ENCODE results near the gene TMEM40. TPM values are rescaled to one million over a fixed set of nuclear protein-coding genes. Genes with fewer than 3 reads are reported as not detected.

TMEM40 gene, protein sequence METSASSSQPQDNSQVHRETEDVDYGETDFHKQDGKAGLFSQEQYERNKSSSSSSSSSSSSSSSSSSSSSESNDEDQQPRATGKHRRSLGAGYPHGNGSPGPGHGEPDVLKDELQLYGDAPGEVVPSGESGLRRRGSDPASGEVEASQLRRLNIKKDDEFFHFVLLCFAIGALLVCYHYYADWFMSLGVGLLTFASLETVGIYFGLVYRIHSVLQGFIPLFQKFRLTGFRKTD
- 2.3 TPM for total RNA-seq
- polyA plus RNA-seq, result 7.0 TPM

- Histone ChIP-seq H3K4me3 (ENCODE audit: low read depth, low read length) (no peak within 1 kb of the TSS), H3K36me3 (ENCODE audit: insufficient read depth) (no peaks in the 10 kb centered on the region), H3K4me1 (ENCODE audit: insufficient read depth) (no peaks in the 10 kb centered on the region), H3K27ac (ENCODE audit: low read depth) (peak within 1 kb of the TSS; percentile 87)
- peak; percentile 74 for DNase-seq (ENCODE audit: extremely low spot score)
- WGBS, result 84% methylated on average over 10 of the region's 10 CpGs
Observed at GRCh38 chr3:12759097-12759679, at the start of gene TMEM40. Gene TMEM40 (minus strand): TSS chr3:12759259. CDS start chr3:12749832, 9,427 bp downstream.

GRCh38 chr3:12808587-12808986, 49.5 kb upstream of the TMEM40 start:
- H3K4me3 ChIP-seq (ENCODE audit: low read depth, low read length), result no peak overlapping the region
- WGBS, result 79% methylated on average over 2 of the region's 2 CpGs
- H3K36me3 ChIP-seq (ENCODE audit: insufficient read depth), result no peaks in the 10 kb centered on the region
- H3K4me1 ChIP-seq (ENCODE audit: insufficient read depth), result no peaks in the 10 kb centered on the region
- no peak for DNase-seq (ENCODE audit: extremely low spot score)
- no peak overlapping the region for H3K27ac ChIP-seq (ENCODE audit: low read depth)

- no peaks in the 10 kb centered on the region for H3K4me1 ChIP-seq (ENCODE audit: insufficient read depth)
- H3K4me3 ChIP-seq (ENCODE audit: low read depth, low read length), result no peak overlapping the region
- no peak for DNase-seq (ENCODE audit: extremely low spot score)
- no peak overlapping the region for H3K27ac ChIP-seq (ENCODE audit: low read depth)
- WGBS, result 83% methylated on average over 7 of the region's 7 CpGs
- H3K36me3 ChIP-seq (ENCODE audit: insufficient read depth), result no peaks in the 10 kb centered on the region
Observed at GRCh38 chr3:12807601-12808359, 48.7 kb upstream of the TMEM40 start.

DNA sequence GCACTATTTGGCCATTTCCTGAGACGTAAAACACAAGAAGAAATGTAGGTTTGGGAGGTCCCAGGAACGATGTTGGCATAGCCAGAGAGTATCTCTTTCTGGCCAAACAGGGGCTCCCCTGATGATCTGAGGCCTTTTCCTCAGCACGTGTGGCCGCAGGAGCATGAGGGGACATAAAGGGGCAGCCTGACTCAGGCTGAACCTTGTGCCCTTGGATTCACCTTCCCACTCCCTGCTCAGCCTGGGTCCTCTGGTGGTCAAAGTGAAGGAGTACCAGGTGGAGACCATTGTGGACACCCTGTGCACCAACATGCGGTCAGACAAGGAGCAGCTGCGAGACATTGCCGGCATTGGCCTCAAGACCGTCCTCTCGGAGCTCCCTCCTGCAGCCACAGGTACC, 48.0 kb upstream of the TMEM40 start:
- no peak overlapping the region for H3K4me3 ChIP-seq (ENCODE audit: low read depth, low read length)
- 93% methylated on average over 9 of the region's 9 CpGs for WGBS
- DNase-seq (ENCODE audit: extremely low spot score), result no peak
- H3K36me3 ChIP-seq (ENCODE audit: insufficient read depth), result no peaks in the 10 kb centered on the region
- no peaks in the 10 kb centered on the region for H3K4me1 ChIP-seq (ENCODE audit: insufficient read depth)
- H3K27ac ChIP-seq (ENCODE audit: low read depth), result no peak overlapping the region

GRCh38 chr3:12803371-12803770, 44.3 kb upstream of the TMEM40 start:
- no peaks in the 10 kb centered on the region for H3K36me3 ChIP-seq (ENCODE audit: insufficient read depth)
- no peak overlapping the region for H3K4me3 ChIP-seq (ENCODE audit: low read depth, low read length)
- no peaks in the 10 kb centered on the region for H3K4me1 ChIP-seq (ENCODE audit: insufficient read depth)
- no peak overlapping the region for H3K27ac ChIP-seq (ENCODE audit: low read depth)
- DNase-seq (ENCODE audit: extremely low spot score), result no peak
- 97% methylated on average over 12 of the region's 12 CpGs for WGBS

DNA sequence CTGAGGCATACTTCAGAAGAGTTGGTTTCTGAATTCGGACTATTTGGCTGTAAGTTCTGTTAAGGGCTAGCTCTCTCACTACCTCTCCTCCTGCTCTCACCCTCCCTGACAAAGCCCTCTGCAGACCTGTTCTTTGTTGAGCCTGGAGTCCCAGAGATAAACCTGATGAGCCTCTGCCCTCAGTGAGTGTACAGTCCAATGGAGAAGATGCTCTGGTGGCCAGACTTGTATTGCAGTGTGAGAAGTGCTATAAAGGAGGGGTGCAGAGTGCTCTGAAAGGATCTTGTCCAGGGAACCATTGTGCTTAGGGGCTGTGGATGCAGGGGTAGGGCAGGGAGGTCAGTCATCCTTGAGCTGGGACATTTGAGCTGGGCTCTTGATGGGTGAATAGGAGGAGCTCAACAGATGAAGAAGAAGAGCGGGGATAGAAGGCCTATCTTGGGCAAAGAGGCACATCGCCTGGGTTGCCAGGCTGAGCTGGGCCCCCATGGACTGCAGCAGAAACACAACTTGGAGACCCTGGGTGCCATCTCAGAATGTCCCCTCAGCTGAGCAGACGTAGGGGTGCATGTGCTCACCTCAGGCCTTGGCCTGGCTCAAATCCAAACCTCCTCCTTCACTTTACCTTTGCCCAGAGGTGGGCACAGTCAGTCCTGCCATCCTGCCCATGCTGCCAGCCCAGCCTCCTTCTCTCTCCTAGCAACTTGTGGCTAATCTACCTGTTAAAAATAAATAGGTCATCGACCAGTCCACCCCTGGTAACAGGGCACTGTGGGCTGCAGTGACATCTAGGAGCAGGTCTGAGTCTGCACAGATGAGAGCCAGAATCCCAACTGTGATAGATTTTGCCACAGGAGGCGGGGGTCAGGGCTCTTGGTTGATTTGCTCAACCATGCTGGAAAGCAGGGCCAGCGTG, 40.7 kb upstream of the TMEM40 start:
- DNase-seq (ENCODE audit: extremely low spot score), result no peak
- Histone ChIP-seq H3K4me3 (ENCODE audit: low read depth, low read length) (no peak overlapping the region), H3K36me3 (ENCODE audit: insufficient read depth) (no peaks in the 10 kb centered on the region), H3K27ac (ENCODE audit: low read depth) (no peak overlapping the region), H3K4me1 (ENCODE audit: insufficient read depth) (no peaks in the 10 kb centered on the region)
- WGBS, result 87% methylated on average over 7 of the region's 7 CpGs

- WGBS, result 65% methylated on average over 12 of the region's 12 CpGs
- no peak overlapping the region for H3K4me3 ChIP-seq (ENCODE audit: low read depth, low read length)
- H3K36me3 ChIP-seq (ENCODE audit: insufficient read depth), result no peaks in the 10 kb centered on the region
- no peak for DNase-seq (ENCODE audit: extremely low spot score)
- no peaks in the 10 kb centered on the region for H3K4me1 ChIP-seq (ENCODE audit: insufficient read depth)
- no peak overlapping the region for H3K27ac ChIP-seq (ENCODE audit: low read depth)
Observed at GRCh38 chr3:12798559-12799179, 39.6 kb upstream of the TMEM40 start.

DNA sequence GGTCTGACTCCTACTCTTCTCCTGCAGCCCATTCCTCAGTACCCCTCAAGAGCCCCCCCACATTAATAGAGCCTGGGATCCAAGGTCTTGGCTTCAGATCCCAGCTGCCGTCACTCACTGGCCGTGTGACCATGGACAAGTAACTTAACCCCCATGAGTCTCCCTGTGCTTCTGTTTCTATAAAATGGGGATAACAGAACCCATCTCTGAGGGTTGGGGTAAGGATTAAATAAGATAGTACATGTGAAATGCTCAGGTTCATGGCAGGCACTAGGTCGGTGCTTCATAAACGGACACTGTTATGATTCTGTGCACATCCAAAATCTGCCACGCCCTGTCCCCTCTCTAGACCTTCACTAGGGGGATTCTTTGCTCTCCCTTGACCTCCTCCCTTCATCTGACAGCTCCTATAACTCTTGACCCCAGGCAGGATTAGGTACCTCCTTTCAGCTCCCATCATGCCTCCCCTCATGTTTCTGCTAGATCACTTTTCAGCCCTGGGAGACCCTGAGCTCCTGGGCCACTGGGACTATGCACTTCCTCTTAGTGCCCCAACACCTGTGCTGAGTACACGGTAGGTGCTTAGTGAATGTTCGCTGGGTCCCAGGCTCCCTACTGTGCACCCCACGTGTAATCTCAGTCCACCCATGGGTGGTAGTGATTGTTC, 39.0 kb upstream of the TMEM40 start:
- Histone ChIP-seq H3K4me3 (ENCODE audit: low read depth, low read length) (no peak overlapping the region), H3K27ac (ENCODE audit: low read depth) (no peak overlapping the region), H3K4me1 (ENCODE audit: insufficient read depth) (no peaks in the 10 kb centered on the region), H3K36me3 (ENCODE audit: insufficient read depth) (no peaks in the 10 kb centered on the region)
- 67% methylated on average over 8 of the region's 8 CpGs for WGBS
- no peak for DNase-seq (ENCODE audit: extremely low spot score)

- Histone ChIP-seq H3K4me3 (ENCODE audit: low read depth, low read length) (peak overlapping the region; percentile 61), H3K27ac (ENCODE audit: low read depth) (peak overlapping the region; percentile 86), H3K36me3 (ENCODE audit: insufficient read depth) (no peaks in the 10 kb centered on the region), H3K4me1 (ENCODE audit: insufficient read depth) (no peaks in the 10 kb centered on the region)
- WGBS, result 33% methylated on average over 16 of the region's 17 CpGs
- no peak for DNase-seq (ENCODE audit: extremely low spot score)
Observed at GRCh38 chr3:12797124-12797891, 38.2 kb upstream of the TMEM40 start.

DNA sequence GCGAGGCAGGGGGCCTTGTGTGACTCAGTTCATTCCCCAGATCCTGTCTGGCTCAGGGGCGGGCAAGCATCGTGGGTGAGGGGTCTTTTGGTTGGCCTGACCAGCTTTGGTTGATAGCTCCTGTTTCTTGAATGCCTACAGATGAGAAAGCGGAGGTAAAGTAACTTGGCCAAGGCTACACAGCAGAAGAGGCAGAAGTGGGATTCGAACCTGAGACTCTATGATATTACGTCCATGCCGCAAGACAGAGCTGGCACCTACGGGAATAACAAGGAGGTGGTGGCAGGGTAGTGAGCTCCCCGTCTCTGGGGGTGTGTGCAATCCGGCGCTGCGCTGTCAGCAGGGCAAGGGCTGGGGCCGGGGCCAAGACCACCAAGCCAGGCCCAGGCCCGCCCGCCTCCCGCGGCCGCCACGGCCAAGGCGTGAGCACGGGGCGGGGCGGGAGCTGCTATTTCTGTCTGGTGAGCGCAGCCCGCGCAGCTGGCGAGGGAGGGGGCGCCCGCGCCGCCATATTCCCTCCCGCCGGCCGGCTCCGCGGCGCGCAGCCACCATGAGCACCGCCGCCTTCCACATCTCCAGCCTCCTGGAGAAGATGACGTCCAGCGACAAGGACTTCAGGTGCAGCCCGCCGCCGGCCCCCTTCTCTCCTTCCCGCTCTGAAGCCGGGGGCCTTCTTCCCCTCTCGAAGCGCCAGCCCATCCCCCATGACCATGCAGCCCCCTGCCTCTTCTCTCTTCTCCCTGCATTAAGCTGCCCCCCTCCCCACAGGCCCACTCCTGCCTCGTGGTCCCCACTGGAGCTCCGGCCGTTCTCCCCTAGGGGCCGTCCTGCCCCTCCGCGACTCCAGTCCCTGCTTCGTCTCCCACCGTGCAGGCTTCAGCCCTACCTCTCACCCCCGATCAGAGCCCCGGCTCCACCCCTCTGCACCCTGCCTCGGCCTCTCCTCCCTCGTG, 37.4 kb upstream of the TMEM40 start, which contains the start of gene CAND2:
Gene CAND2 (plus strand): TSS at position 510 of the 953 bp plus-strand sequence. CDS start 41 bp downstream, at position 551.
- Histone ChIP-seq H3K27ac (ENCODE audit: low read depth) (peak within 1 kb of the TSS; percentile 86), H3K4me3 (ENCODE audit: low read depth, low read length) (peak within 1 kb of the TSS; percentile 61), H3K4me1 (ENCODE audit: insufficient read depth) (no peaks in the 10 kb centered on the region), H3K36me3 (ENCODE audit: insufficient read depth) (no peaks in the 10 kb centered on the region)
- WGBS, result 5% methylated on average over 61 of the region's 61 CpGs
- DNase-seq (ENCODE audit: extremely low spot score), result no peak

GRCh38 chr3:12793701-12794100, 34.6 kb upstream of the TMEM40 start:
- no peaks in the 10 kb centered on the region for H3K4me1 ChIP-seq (ENCODE audit: insufficient read depth)
- H3K27ac ChIP-seq (ENCODE audit: low read depth), result no peak overlapping the region
- 77% methylated on average over 5 of the region's 5 CpGs for WGBS
- no peak overlapping the region for H3K4me3 ChIP-seq (ENCODE audit: low read depth, low read length)
- H3K36me3 ChIP-seq (ENCODE audit: insufficient read depth), result no peaks in the 10 kb centered on the region
- DNase-seq (ENCODE audit: extremely low spot score), result no peak

All from urinary bladder (tissue), 4 donors.